Measurements from ENCODE around the gene C6orf89.

DNA sequence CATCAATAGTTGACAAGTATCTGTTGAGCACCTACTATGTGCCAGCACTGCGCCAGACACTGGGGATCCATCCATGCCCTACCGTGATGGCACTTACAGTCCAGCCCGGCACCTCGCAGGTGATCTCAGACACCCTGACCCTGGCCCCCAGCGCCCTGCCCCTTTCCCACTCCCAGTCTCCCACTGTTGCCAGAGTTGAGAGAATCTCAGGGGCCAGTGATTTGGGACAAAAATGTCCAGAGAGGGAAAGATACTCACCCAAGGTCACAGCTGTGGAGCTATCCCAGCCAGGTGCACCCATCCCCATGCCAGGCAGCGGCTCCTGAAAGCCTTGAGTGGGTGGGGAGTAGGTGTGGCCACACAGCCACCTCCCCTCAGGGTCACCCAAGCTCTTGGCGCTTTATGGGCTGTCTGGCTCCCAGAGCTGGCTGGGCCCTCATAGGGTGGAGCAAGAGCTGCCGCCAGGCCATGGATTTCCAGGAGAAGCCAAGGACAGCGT is 72.1 kb downstream of the C6orf89 start:
- TF ChIP-seq, protein P1, sequence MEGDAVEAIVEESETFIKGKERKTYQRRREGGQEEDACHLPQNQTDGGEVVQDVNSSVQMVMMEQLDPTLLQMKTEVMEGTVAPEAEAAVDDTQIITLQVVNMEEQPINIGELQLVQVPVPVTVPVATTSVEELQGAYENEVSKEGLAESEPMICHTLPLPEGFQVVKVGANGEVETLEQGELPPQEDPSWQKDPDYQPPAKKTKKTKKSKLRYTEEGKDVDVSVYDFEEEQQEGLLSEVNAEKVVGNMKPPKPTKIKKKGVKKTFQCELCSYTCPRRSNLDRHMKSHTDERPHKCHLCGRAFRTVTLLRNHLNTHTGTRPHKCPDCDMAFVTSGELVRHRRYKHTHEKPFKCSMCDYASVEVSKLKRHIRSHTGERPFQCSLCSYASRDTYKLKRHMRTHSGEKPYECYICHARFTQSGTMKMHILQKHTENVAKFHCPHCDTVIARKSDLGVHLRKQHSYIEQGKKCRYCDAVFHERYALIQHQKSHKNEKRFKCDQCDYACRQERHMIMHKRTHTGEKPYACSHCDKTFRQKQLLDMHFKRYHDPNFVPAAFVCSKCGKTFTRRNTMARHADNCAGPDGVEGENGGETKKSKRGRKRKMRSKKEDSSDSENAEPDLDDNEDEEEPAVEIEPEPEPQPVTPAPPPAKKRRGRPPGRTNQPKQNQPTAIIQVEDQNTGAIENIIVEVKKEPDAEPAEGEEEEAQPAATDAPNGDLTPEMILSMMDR (IDR thresholded peaks at IDR 0.05): no peak
- TF ChIP-seq POLR2A (IDR thresholded peaks at IDR 0.05): no peak
